A549 (cell line): ENCODE measurements around the gene TEAD2.

Source experiments
- BCL3 ChIP-seq: fragments of >200 bp; sonication (Bioruptor Twin); formaldehyde crosslinking; IDR thresholded peaks from 3 replicates; pipeline ENCODE4 v1.6.1; 2016
- CEBPB ChIP-seq, 2 experiments: fragments of >200 bp in 1 of 2; sonication (Bioruptor Twin) in 1 of 2; formaldehyde crosslinking in 1 of 2; IDR thresholded peaks; 2 replicates each; pipeline ENCODE4 v1.6.1; 2012 to 2016
- CTCF ChIP-seq: fragments of >200 bp; sonication (Bioruptor Twin); formaldehyde crosslinking; IDR thresholded peaks from 3 replicates; pipeline ENCODE4 v1.5.1; 2016
- POLR2A ChIP-seq: IDR thresholded peaks from 2 replicates; pipeline ENCODE4 v1.6.1; 2012; ENCODE audit warnings: mild to moderate bottlenecking, low read length
- POLR2AphosphoS2 ChIP-seq: conservative IDR thresholded peaks from 2 replicates; pipeline ENCODE4 v1.6.1; 2012; ENCODE audit warnings: low read length, improper control_type of control experiment, inconsistent platforms

GRCh38 chr19:49366110-49366509, 3.9 kb upstream of the TEAD2 start:
- TF ChIP-seq BCL3 (no peak), CTCF (no peak), CEBPB (IDR thresholded peaks at IDR 0.05) (no peak), POLR2A (no peak), POLR2AphosphoS2 (no peak)
